H1 (cell line): ENCODE results near the gene ASAP2. TPM values are rescaled to one million over a fixed set of nuclear protein-coding genes. Genes with fewer than 3 reads are reported as not detected.

ENCODE experiments used
- YY1 ChIP-seq: IDR thresholded peaks from 2 replicates; pipeline ENCODE4 v1.6.1; 2011; ENCODE audit warnings: low read depth, mild to moderate bottlenecking, low read length
- polyA plus RNA-seq, 7 experiments: library from polyadenylated mRNA; depleted of rRNA in 3 of 7; stranded (reverse) in 5 of 7; unstranded in 2 of 7; fragments of >200 nt in 5 of 7; fragments of 200-250 nt in 2 of 7; gene quantifications; 1 replicate in 5 of 7; 2 replicates in 1 of 7; 4 replicates in 1 of 7; pipeline versions ENCODE4 v1.2.1 to v1.2.3, GENCODE V29; 2011 to 2013; ENCODE audit warnings: missing spikeins in 2 of 7, mixed read lengths in 2 of 7
- total RNA-seq: library from RNA; stranded (reverse); fragmentation: NEBNext Ultra II Directional; extraction: Animal tissue kit (Norgen Biotek cat#: 25700); gene quantifications from 2 replicates; pipeline ENCODE4 v1.2.1, GENCODE V29; 2021

The ASAP2 gene
- total and polyA plus RNA-seq, 2 of the 8 experiments (the other 6 are each of a cell fraction or from before 2014, with no cell fraction given) = 10.2 to 18.7 TPM

GRCh38 chr2:9244985-9245544, 38.5 kb downstream of the ASAP2 start (continued):
- peak; percentile 6; the same call in 1 of the 2 replicates for TF ChIP-seq YY1
